Liver (tissue), 3 donors: ENCODE results near the gene FOXR1.
"Not testable (repeated sequence)": the region's sequence is repeated elsewhere in the genome, so short reads cannot be mapped to it uniquely, and the experiment has no call there.

Source experiments
- ATF3 ChIP-seq: IDR thresholded peaks from 2 replicates; pipeline ENCODE4 v1.6.1; 2016; ENCODE audit warnings: antibody characterized with exemption
- EGR1 ChIP-seq, 2 donors: IDR thresholded peaks; 2 replicates each; pipeline ENCODE4 v1.6.1; 2016 to 2018; ENCODE audit warnings: antibody characterized with exemption in 2 of 2, low read depth in 2 of 2
- FOXA1 ChIP-seq: IDR thresholded peaks from 2 replicates; pipeline ENCODE4 v1.6.1; 2016; ENCODE audit warnings: antibody characterized with exemption
- GABPA ChIP-seq, 2 donors: IDR thresholded peaks in 1 of 2; conservative IDR thresholded peaks in 1 of 2; 2 replicates each; pipeline ENCODE4 v1.6.1; 2016; ENCODE audit warnings: antibody characterized with exemption in 2 of 2, mild to moderate bottlenecking in 1 of 2, moderate library complexity in 1 of 2
- JUND ChIP-seq, 2 donors: IDR thresholded peaks; 2 replicates each; pipeline ENCODE4 v1.6.1; 2016; ENCODE audit warnings: antibody characterized with exemption in 2 of 2
- NR2F2 ChIP-seq: IDR thresholded peaks from 2 replicates; pipeline ENCODE4 v1.6.1; 2016; ENCODE audit warnings: antibody characterized with exemption
- RAD21 ChIP-seq, 2 donors: IDR thresholded peaks; 2 replicates each; pipeline ENCODE4 v1.6.1; 2016; ENCODE audit warnings: antibody characterized with exemption in 2 of 2, mild to moderate bottlenecking in 2 of 2
- REST ChIP-seq: IDR thresholded peaks from 2 replicates; pipeline ENCODE4 v1.6.1; 2016; ENCODE audit warnings: antibody characterized with exemption, mild to moderate bottlenecking
- SP1 ChIP-seq: IDR thresholded peaks from 2 replicates; pipeline ENCODE4 v1.6.1; 2018; ENCODE audit warnings: antibody characterized with exemption, mild to moderate bottlenecking
- TAF1 ChIP-seq: conservative IDR thresholded peaks from 2 replicates; pipeline ENCODE4 v1.6.1; 2016; ENCODE audit warnings: antibody characterized with exemption, mild to moderate bottlenecking
- YY1 ChIP-seq: IDR thresholded peaks from 2 replicates; pipeline ENCODE4 v1.6.1; 2016; ENCODE audit warnings: antibody characterized with exemption, mild to moderate bottlenecking
- TF ChIP-seq, protein P1 (sequence below): fragments of 150-350 bp; IDR thresholded peaks from 2 replicates; pipeline ENCODE4 v1.5.1; 2017; ENCODE audit warnings: improper control_type of control experiment, low read depth, low read length; ENCODE audit not compliant: missing input control
- TF ChIP-seq, protein P2 (sequence below): IDR thresholded peaks from 2 replicates; pipeline ENCODE4 v1.6.1; 2016; ENCODE audit warnings: antibody characterized with exemption
- TF ChIP-seq, protein P3 (sequence below): IDR thresholded peaks from 2 replicates; pipeline ENCODE4 v1.6.1; 2016; ENCODE audit warnings: antibody characterized with exemption
- donor health status: healthy.
- donor health status: healthy.

GRCh38 chr11:118969508-118969907 lies 2.1 kb upstream of the FOXR1 start:
- TF ChIP-seq SP1; FOXA1; EGR1 (IDR thresholded peaks at IDR 0.05; ENCODE audit: low read depth in 2 of 2); GABPA (IDR thresholded peaks at IDR 0.05 in 1 of 2, conservative IDR thresholded peaks at IDR 0.05 in 1 of 2); YY1; REST; ATF3; JUND (IDR thresholded peaks at IDR 0.05); RAD21 (IDR thresholded peaks at IDR 0.05); NR2F2; TAF1: not testable (repeated sequence)
- TF ChIP-seq, protein P1, sequence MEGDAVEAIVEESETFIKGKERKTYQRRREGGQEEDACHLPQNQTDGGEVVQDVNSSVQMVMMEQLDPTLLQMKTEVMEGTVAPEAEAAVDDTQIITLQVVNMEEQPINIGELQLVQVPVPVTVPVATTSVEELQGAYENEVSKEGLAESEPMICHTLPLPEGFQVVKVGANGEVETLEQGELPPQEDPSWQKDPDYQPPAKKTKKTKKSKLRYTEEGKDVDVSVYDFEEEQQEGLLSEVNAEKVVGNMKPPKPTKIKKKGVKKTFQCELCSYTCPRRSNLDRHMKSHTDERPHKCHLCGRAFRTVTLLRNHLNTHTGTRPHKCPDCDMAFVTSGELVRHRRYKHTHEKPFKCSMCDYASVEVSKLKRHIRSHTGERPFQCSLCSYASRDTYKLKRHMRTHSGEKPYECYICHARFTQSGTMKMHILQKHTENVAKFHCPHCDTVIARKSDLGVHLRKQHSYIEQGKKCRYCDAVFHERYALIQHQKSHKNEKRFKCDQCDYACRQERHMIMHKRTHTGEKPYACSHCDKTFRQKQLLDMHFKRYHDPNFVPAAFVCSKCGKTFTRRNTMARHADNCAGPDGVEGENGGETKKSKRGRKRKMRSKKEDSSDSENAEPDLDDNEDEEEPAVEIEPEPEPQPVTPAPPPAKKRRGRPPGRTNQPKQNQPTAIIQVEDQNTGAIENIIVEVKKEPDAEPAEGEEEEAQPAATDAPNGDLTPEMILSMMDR: not testable (repeated sequence)
- TF ChIP-seq, protein P2, sequence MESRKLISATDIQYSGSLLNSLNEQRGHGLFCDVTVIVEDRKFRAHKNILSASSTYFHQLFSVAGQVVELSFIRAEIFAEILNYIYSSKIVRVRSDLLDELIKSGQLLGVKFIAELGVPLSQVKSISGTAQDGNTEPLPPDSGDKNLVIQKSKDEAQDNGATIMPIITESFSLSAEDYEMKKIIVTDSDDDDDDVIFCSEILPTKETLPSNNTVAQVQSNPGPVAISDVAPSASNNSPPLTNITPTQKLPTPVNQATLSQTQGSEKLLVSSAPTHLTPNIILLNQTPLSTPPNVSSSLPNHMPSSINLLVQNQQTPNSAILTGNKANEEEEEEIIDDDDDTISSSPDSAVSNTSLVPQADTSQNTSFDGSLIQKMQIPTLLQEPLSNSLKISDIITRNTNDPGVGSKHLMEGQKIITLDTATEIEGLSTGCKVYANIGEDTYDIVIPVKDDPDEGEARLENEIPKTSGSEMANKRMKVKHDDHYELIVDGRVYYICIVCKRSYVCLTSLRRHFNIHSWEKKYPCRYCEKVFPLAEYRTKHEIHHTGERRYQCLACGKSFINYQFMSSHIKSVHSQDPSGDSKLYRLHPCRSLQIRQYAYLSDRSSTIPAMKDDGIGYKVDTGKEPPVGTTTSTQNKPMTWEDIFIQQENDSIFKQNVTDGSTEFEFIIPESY: not testable (repeated sequence)
- TF ChIP-seq, protein P3, sequence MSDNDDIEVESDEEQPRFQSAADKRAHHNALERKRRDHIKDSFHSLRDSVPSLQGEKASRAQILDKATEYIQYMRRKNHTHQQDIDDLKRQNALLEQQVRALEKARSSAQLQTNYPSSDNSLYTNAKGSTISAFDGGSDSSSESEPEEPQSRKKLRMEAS: not testable (repeated sequence)
